K562 treated with DMSO at 1 percent for 48 hours (cell line): ENCODE results near the gene CTSG. TPM values are rescaled to one million over a fixed set of nuclear protein-coding genes. Genes with fewer than 3 reads are reported as not detected.

ENCODE experiments used
- total RNA-seq: library from RNA; unstranded; fragments of 300-600 nt; gene quantifications from 2 replicates; pipeline ENCODE4 v1.2.3, GENCODE V29; 2022; ENCODE audit warnings: low replicate concordance; ENCODE audit errors: extremely low read depth

Gene CTSG
- total RNA-seq: not detected in 2 replicates

GRCh38 chr14:24576182-24576581 is at the start of gene CTSG:
CTSG (minus strand) TSS chr14:24576250; CDS start chr14:24576223, 27 bp downstream.

GRCh38 chr14:24609655-24610344 is 33.8 kb upstream of the CTSG start, which contains the start of gene GZMH:
GZMH (minus strand) TSS chr14:24609685; CDS start chr14:24609613, 72 bp downstream.

Other genes with a start within 250 kb of the CTSG start
- not detected in 2 replicates for gene ADCY4, start 241.2 kb downstream of the CTSG start, total RNA-seq
- gene RIPK3, start 236.3 kb downstream of the CTSG start, total RNA-seq: not detected in 2 replicates
- gene NFATC4, start 208.1 kb downstream of the CTSG start, total RNA-seq: not detected in 2 replicates
- gene NYNRIN, start 177.2 kb downstream of the CTSG start, total RNA-seq: not detected in 2 replicates
- not detected in 2 replicates for gene CBLN3, start 146.6 kb downstream of the CTSG start, total RNA-seq
- gene KHNYN, start 146.3 kb downstream of the CTSG start, total RNA-seq: 69.1 TPM in 1 of 2 replicates, not detected in the other
- not detected in 2 replicates for gene SDR39U1, start 133.5 kb downstream of the CTSG start, total RNA-seq
- gene CMA1, start 68.0 kb downstream of the CTSG start, total RNA-seq: not detected in 2 replicates
- not detected in 2 replicates for gene GZMH, start 33.4 kb upstream of the CTSG start, total RNA-seq
- not detected in 2 replicates for gene GZMB, start 57.9 kb upstream of the CTSG start, total RNA-seq